ENCODE results near the gene STRA8. TPM values are rescaled to one million over a fixed set of nuclear protein-coding genes. Genes with fewer than 3 reads are reported as not detected.
A peak's percentile ranks its signal among the peaks of the same experiment; 100 is the strongest.

Gene STRA8
- total RNA-seq, 2 experiments from 2014 or later: not detected

GRCh38 chr7:135281363-135281949, 47.8 kb downstream of the STRA8 start:
- H3K27me3 Mint-ChIP-seq: peaks cover 10% of the 10 kb centered on the region
- DNase-seq: peak; percentile 85
- peaks cover 19% of the 10 kb centered on the region for H3K4me1 Mint-ChIP-seq (ENCODE audit: low read depth)
- ChIA-PET CTCF (interaction anchor here (1.0 to 5.9 kb wide), 25 partner anchors 9 to 364 kb away, joined by 3 to 84 read pairs (median 5); partner anchors contain the start of gene NUP205), POLR2A (no interaction called here)
- intact Hi-C loops (cut with micrococcal nuclease): loop anchor here (1.0 to 10.0 kb wide), 7 partner anchors 54 to 723 kb away; partner anchors contain the start of genes CNOT4 and STMP1
- no peaks in the 10 kb centered on the region for H3K36me3 Mint-ChIP-seq
- peaks cover 3% of the 10 kb centered on the region for H3K9me3 Mint-ChIP-seq
- H3K4me3 Mint-ChIP-seq: no peak overlapping the region
- peak overlapping the region; percentile 19 for H3K27ac Mint-ChIP-seq

GRCh38 chr7:135282561-135283254, 49.1 kb downstream of the STRA8 start:
- Mint-ChIP-seq H3K4me3 (no peak overlapping the region), H3K4me1 (ENCODE audit: low read depth) (peaks cover 19% of the 10 kb centered on the region), H3K36me3 (no peaks in the 10 kb centered on the region), H3K27ac (no peak overlapping the region), H3K27me3 (peaks cover 10% of the 10 kb centered on the region), H3K9me3 (peaks cover 3% of the 10 kb centered on the region)
- DNase-seq: peak; percentile 21
- CTCF ChIA-PET: interaction anchor here (0.6 to 5.9 kb wide), 6 partner anchors 8 to 363 kb away, joined by 3 to 84 read pairs (median 5); no protein-coding TSS in a partner anchor
- intact Hi-C loops (cut with micrococcal nuclease): loop anchor here (5.0 to 10.0 kb wide), 2 partner anchors 380 to 722 kb away; partner anchors contain the start of gene STMP1
- POLR2A ChIA-PET: no interaction called here

- intact Hi-C loops (cut with micrococcal nuclease): loop anchor here (5.0 to 10.0 kb wide), 2 partner anchors 378 to 721 kb away; partner anchors contain the start of gene STMP1
- ChIA-PET POLR2A (no interaction called here), CTCF (interaction anchor here (1.1 kb wide), 1 partner anchor 51 kb away, joined by 5 read pairs; no protein-coding TSS in a partner anchor)
- Mint-ChIP-seq H3K4me3 (no peak overlapping the region), H3K4me1 (ENCODE audit: low read depth) (peaks cover 19% of the 10 kb centered on the region), H3K36me3 (no peaks in the 10 kb centered on the region), H3K27ac (no peak overlapping the region), H3K9me3 (peaks cover 1% of the 10 kb centered on the region), H3K27me3 (peaks cover 10% of the 10 kb centered on the region)
- no peak for DNase-seq
Observed at GRCh38 chr7:135283959-135284638, 50.5 kb downstream of the STRA8 start.

- ChIA-PET POLR2A (no interaction called here), CTCF (interaction anchor here (1.2 to 2.3 kb wide), 3 partner anchors 10 to 50 kb away, joined by 3 to 9 read pairs (median 8); no protein-coding TSS in a partner anchor)
- Mint-ChIP-seq H3K4me1 (ENCODE audit: low read depth) (peaks cover 19% of the 10 kb centered on the region), H3K27me3 (peaks cover 8% of the 10 kb centered on the region), H3K9me3 (no peaks in the 10 kb centered on the region), H3K27ac (no peak overlapping the region), H3K36me3 (no peaks in the 10 kb centered on the region), H3K4me3 (no peak overlapping the region)
- intact Hi-C loops (cut with micrococcal nuclease): loop anchor here (10.0 kb wide), 1 partner anchor 719 kb away; no protein-coding TSS in a partner anchor
- DNase-seq: no peak
Observed at GRCh38 chr7:135285547-135286233, 52.1 kb downstream of the STRA8 start.

- peaks cover 12% of the 10 kb centered on the region for H3K4me1 Mint-ChIP-seq (ENCODE audit: low read depth)
- H3K9me3 Mint-ChIP-seq: no peaks in the 10 kb centered on the region
- no peak overlapping the region for H3K4me3 Mint-ChIP-seq
- H3K27me3 Mint-ChIP-seq: no peaks in the 10 kb centered on the region
- intact Hi-C loops (cut with micrococcal nuclease): loop anchor here (10.0 kb wide), 1 partner anchor 718 kb away; no protein-coding TSS in a partner anchor
- CTCF ChIA-PET: interaction anchor here (1.8 to 2.3 kb wide), 2 partner anchors 12 to 49 kb away, joined by 8 to 9 read pairs; no protein-coding TSS in a partner anchor
- POLR2A ChIA-PET: no interaction called here
- H3K27ac Mint-ChIP-seq: no peak overlapping the region
- DNase-seq: no peak
- no peaks in the 10 kb centered on the region for H3K36me3 Mint-ChIP-seq
Observed at GRCh38 chr7:135286876-135287275, 53.2 kb downstream of the STRA8 start.

- Mint-ChIP-seq H3K4me3 (no peak overlapping the region), H3K36me3 (no peaks in the 10 kb centered on the region), H3K4me1 (ENCODE audit: low read depth) (no peaks in the 10 kb centered on the region), H3K27ac (no peak overlapping the region), H3K9me3 (no peaks in the 10 kb centered on the region), H3K27me3 (peaks cover 2% of the 10 kb centered on the region)
- CTCF ChIA-PET: interaction anchor here (0.9 to 2.1 kb wide), 3 partner anchors 10 to 45 kb away, joined by 3 to 8 read pairs (median 3); no protein-coding TSS in a partner anchor
- intact Hi-C loops (cut with micrococcal nuclease): no loop called here
- no peak for DNase-seq
- POLR2A ChIA-PET: no interaction called here
Observed at GRCh38 chr7:135290594-135290993, 57.0 kb downstream of the STRA8 start.

- intact Hi-C loops (cut with micrococcal nuclease): no loop called here
- peak; percentile 20 for DNase-seq
- Mint-ChIP-seq H3K4me3 (no peak overlapping the region), H3K27ac (no peak overlapping the region), H3K4me1 (ENCODE audit: low read depth) (no peaks in the 10 kb centered on the region), H3K36me3 (no peaks in the 10 kb centered on the region), H3K9me3 (no peaks in the 10 kb centered on the region), H3K27me3 (peaks cover 2% of the 10 kb centered on the region)
- ChIA-PET CTCF (interaction anchor here (2.1 kb wide), 1 partner anchor 18 kb away, joined by 8 read pairs; no protein-coding TSS in a partner anchor), POLR2A (no interaction called here)
Observed at GRCh38 chr7:135291809-135292253, 58.2 kb downstream of the STRA8 start.

- ChIA-PET CTCF (interaction anchor here (1.6 kb wide), 1 partner anchor 19 kb away, joined by 3 read pairs; no protein-coding TSS in a partner anchor), POLR2A (no interaction called here)
- peaks cover 5% of the 10 kb centered on the region for H3K36me3 Mint-ChIP-seq
- H3K4me3 Mint-ChIP-seq: no peak overlapping the region
- H3K9me3 Mint-ChIP-seq: peaks cover 8% of the 10 kb centered on the region
- H3K4me1 Mint-ChIP-seq (ENCODE audit: low read depth): no peaks in the 10 kb centered on the region
- no peak for DNase-seq
- peaks cover 4% of the 10 kb centered on the region for H3K27me3 Mint-ChIP-seq
- intact Hi-C loops (cut with micrococcal nuclease): no loop called here
- H3K27ac Mint-ChIP-seq: no peak overlapping the region
Observed at GRCh38 chr7:135299235-135299634, 65.6 kb downstream of the STRA8 start.

GRCh38 chr7:135300913-135301765, 67.5 kb downstream of the STRA8 start:
- Mint-ChIP-seq H3K4me3 (no peak overlapping the region), H3K9me3 (peaks cover 8% of the 10 kb centered on the region), H3K27me3 (peaks cover 4% of the 10 kb centered on the region), H3K27ac (no peak overlapping the region), H3K36me3 (peaks cover 5% of the 10 kb centered on the region), H3K4me1 (ENCODE audit: low read depth) (no peaks in the 10 kb centered on the region)
- ChIA-PET CTCF (interaction anchor here (1.1 to 1.2 kb wide), 2 partner anchors 20 to 26 kb away, joined by 5 read pairs; no protein-coding TSS in a partner anchor), POLR2A (no interaction called here)
- DNase-seq: no peak
- intact Hi-C loops (cut with micrococcal nuclease): no loop called here

Measured in activated CD4-positive, alpha-beta memory T cell treated with anti-CD3 and anti-CD28 coated beads for 36 hours (primary cell).